Renal pelvis (tissue), 4 donors: Measurements from ENCODE around the gene ADA. TPM values are rescaled to one million over a fixed set of nuclear protein-coding genes. Genes with fewer than 3 reads are reported as not detected.
"Not testable (repeated sequence)": the region's sequence is repeated elsewhere in the genome, so short reads cannot be mapped to it uniquely, and the experiment has no call there.

Source experiments
- DNase-seq: peaks from one replicate; pipeline ENCODE4 v3.0.0-alpha.2; 2013
- polyA plus RNA-seq, 3 donors: library from polyadenylated mRNA; unstranded; fragments of 120-200 nt; gene quantifications; one replicate each; pipeline ENCODE4 v1.2.1, GENCODE V29; 2013; ENCODE audit not compliant: insufficient read length in 3 of 3

Gene ADA
- polyA plus RNA-seq, 3 donors, result 4.5 to 9.1 (median 5.7) TPM

DNA sequence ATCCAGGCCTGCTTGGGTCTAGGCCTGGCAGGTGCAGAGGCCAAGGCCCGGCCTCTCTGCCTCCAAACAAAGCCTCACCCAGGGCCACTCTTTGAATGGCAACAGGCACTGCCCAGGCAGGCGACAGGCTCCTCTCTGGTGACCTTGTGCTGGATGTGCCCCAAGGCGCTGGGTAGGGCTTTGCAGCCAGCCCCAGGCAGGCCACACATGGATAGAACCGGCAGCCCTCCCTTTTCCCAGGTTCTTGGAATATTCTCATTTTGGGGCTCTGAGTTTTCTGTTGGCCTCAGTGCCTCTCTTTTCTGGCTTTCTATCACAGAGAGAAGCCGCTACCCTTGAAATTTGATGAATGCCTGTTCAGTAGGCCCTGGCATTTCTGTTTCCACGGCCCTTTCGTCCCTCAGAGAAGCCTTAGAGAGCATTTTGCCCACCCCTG, 50.2 kb downstream of the ADA start:
- no peak for DNase-seq

DNA sequence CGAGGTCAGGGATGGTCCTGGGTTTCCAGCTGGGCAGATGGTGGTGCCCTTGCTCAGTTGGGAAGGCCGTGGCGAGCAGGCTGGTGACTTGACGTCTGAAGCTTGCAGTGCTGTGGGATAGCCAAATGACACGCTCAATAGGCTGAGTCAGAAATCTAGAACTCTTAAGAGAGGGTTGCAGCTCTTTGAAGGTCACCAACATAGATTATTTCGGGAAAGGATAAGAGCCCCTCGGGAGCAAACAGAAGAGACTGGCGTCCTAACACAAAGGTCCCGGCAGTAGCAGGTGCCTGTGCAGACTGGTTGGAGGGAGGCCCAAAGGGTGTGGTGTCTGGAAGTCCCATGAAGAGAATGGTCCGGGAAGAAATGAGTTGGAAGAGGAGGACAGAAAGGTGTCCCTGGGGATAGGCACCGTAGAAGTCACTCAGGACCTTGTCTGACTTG, 50.7 kb downstream of the ADA start:
- no peak for DNase-seq

DNA sequence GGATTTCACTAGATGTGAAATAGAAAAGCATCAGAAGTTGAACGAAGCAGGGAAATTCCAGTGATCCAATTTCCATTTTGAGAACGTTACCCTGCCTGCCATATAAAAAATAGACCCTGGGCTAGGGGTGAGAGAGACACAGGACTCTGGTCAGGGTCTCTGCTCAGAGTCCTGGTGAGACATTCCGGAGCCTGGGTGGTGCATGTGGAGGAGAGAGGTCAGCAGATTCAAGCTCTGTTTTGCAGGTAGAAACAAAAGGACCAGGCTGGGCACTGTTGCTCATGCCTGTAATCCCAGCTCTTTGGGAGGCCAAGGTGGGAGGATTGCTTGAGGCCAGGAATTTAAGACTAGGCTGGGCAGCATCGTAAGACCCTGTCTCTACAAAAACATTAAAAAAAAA, 51.2 kb downstream of the ADA start:
- DNase-seq, result no peak

DNA sequence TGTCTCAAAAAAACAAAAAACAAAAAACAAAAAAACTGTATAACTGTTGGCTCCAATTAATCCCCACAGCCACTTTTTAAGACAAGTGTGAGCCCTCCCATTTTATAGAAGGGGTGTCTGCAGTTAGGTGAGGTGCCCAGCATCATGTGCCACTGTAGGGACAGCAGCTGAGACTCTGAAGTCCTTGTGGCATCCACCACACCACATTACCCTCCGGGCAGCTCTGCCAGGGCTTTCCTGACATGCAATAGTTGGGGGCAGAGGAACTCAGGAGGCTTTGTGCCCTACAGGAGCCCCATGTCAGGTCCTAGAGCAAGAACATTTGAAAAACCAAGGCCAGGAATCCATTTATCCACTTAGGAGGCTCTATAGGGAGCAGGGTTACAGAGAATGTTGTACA, 51.8 kb downstream of the ADA start:
- DNase-seq, result no peak

DNA sequence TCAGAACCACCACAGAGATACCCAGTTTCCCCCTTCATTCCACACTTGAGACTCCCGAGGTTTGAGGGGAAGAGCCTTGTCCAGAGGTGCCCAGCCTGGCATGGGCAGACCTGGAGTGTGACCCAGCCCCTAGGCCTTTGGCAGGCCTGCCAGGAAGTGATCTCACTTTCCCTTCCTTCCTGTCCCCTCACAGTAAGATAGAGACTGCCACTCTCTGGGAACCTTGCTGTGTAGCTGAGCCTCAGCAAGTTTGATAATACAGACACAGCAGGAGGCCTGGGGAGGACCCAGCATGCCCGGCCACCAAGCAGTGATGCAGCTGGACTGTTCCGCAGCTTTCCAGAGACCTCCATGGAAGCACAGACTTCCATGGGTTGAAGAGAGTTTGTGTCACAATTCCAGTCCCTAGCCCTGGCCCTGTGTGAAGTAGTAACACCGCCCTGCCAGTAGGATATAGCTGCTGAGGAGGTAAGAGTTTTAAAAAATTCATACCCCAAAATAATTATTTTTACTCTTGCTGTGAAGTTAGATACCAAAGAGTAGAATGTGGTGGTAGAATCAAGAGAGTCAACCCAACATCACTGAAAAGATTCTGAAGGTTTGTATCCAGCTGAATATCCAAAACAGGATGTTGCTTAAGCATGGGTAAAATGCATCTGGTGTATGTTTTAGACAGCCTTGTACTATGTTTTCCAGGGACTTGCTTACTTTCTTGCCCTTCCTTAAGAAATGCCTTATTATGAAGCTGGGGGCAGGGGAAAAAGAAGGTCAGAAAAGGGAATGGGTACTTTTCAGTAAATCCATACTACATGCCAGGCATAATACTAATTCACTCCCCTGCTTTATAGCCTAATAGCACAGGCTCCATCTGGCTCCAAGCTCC, 52.8 kb downstream of the ADA start:
- no peak for DNase-seq

DNA sequence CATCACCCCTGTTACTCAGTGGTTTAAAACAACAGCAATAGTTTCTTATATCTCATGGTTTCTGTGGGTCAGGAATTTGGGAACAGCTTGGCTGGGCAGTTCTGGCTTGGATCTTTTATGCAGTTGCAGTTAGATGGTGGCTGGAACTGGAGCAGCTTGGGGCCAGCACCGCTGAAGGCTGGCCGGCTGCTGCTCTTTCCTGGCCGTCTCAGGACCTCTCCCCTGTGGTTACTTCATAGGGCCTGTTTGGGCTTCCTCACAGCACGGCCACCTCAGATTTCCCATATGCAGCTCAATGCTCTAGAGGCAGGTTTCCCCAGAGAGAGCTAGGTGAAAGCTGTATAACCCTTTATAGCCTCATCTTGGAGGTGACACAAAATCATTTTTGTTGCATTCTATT, 53.6 kb downstream of the ADA start:
- DNase-seq, result no peak

DNA sequence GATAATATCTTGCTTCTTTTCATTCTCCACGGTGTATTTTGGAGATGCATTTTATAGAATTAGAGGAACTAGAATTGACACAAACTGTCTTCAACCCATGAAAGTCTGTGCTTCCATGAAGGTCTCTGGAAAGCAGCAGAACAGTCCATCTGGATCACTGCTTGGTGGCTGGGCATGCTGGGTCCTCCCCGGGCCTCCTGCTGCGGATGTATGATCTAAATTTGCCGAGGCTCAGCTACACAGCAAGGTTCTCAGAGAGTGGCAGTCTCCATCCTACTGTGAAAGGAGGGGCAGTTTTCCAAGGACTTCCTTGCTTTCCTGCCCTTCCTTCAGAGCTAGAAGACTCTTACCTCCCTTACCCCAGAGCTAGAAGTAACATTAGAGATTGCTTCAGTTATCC, 54.0 kb downstream of the ADA start:
- DNase-seq, result no peak

DNA sequence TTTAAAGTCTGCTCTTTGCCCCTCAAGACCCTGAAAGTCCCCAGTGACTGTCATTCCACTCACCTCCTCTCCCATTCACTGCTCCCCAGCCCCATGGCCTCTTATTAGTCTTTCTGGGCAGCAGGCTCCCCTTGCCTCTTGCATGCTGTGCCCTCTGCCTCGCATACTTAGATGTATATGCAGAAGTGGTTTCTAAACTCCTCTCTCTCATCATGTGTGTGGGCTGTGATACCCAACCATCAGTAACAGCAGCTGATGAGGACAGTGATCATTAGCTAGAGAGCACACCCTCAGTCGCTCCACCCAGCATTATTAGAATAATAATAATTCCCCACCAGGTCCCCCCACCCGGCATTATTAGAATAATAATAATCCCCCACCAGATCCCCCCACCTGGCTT, 54.6 kb downstream of the ADA start:
- no peak for DNase-seq

DNA sequence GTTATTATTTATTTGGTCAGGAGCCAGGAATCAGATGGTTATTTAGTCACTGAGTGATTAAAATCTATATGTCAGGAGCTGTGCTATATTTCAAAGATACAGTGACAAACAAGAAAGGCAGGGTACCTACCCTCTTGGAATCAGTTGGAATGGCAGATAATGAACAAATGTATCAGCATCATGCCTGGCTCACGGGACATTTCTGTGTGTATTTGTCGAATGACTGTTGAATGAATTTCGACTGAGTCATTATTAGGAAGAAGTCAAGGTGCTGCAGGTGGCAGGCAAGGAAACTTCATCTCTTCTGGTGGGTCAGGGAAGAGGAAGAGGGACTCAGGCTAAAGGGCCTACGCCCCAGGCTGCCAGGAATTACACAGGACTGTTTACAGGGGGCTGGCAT, 55.5 kb downstream of the ADA start:
- DNase-seq, result no peak

DNA sequence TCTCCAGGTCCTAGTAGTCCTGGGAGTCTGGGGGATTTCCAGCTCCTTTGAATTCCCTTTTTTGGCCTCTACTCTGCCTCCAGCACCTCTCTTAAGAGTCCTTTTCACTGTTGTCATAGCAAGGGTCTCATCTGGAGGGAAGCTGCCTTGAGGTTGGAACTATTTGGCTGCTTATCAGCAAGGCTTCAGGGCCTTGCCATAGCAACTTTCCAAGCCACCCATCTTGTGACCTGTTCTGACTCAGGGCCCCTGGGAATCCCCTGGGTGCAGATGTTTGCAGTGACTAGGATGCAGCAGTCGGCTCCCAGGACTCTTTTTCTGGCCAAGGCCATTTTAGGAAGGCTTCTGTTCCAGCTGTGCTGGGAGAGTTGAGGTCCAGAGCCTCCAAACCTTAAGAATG, 56.8 kb downstream of the ADA start:
- no peak for DNase-seq

DNA sequence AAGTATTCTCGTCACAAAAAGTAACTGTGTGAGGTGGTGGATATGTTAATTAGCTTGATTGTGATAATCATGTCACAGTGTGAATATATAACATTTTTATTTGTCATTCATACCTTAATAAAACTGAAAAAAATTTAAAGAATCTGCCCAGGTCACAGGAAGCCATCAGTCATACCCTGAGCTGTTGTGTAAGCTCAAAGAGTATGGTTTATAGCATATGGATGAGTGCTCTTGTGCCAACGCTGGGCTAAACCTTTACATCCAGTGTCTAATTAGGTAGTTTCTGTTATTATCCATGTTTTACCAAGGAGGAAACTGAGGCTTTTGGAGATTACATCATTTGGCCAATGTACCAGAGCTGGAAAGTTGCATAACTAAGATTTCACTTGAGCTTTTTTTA, 57.7 kb downstream of the ADA start:
- no peak for DNase-seq

DNA sequence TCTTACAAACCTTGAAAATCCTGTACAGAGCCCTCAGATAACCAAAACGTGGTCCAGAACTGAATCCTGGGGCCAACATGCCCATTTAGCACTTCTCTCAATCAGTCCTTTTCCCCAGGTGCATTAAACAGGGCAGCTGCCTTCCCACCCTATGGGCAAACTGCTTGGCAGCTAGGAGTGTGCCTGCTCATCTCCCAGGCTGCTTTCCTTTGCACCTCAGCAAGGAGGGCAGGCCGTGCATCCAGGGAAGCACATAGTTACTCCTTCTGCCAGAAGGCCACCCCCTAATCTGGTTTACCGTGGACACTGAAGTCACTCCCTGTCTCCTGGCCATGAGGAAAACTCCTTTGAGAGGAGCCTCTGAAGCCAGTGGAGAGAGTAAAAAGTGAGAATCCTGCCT, 59.1 kb downstream of the ADA start:
- DNase-seq, result no peak

DNA sequence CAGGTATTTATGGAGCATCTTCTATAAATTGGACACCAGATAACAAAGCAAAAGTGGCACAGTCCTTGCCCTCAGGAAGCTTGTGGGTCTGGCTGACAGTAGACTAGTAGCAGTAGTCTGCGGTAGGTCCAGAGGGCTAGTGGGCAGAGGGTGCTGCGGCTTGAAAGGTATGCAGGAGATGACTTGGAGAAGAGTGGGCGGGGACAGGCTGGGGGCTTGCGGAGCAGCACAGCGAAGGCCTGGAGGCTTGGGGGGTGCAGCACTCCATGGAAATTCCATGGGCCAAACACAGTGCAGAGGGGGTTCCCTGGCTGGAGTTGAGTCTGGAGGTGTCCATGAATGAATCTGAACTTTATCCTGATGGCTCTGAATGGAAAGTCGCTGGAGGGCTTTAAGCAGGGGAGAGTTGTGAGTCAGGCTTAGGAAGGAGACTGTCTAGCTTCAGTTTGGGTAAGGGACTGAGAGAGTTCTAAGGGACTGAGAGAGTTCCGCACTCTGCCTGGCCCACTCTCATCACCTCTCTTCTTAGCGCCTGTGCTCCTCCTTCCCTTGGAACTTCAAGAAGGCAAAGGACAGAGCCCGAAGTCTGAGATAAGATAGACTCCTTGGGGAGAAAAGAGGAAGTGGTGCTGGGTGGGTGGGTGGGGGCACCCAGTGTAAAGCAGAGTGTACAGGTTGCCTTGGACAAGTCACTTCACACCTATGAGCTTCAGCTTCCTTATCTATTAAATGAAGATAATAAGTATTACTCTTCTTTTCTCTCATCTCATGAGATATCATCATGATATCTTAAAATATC, 60.3 kb downstream of the ADA start:
- DNase-seq, result no peak

DNA sequence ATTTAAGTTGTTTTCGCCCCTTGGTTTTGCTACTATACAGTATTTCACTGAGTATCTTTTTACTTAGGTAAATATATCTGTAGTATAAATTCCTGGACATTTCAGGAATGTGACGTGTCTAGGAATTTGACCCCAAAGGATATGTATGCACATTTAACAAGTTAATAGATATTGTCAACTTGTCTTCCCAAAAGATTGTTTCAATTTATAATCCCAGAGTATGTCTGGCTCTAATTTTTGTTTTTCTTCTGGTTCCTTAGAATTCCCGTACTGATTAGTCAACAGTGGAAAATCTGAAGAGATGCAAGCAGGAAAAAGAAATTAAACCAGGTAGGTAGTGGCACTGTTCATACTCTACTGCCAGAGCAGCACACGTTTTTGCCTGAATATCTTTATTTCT, 62.0 kb downstream of the ADA start:
- no peak for DNase-seq

DNA sequence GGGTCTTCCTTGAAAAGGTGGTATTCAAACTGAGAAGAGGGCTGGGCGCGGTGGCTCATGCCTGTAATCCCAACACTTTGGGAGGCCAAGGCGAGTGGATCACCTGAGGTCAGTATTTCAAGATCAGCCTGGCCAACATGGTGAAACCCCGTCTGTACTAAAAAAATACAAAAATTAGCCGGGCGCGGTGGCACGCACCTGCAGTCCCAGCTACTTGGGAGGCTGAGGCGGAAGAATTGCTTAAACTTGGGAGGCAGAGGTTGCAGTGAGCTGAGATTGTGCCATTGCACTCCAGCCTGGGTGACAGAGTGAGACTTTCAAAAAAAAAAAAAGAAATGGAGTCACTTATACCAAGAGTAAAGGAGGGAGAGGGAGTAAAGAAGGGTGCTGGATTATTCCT, 63.2 kb downstream of the ADA start:
- DNase-seq, result not testable (repeated sequence)

DNA sequence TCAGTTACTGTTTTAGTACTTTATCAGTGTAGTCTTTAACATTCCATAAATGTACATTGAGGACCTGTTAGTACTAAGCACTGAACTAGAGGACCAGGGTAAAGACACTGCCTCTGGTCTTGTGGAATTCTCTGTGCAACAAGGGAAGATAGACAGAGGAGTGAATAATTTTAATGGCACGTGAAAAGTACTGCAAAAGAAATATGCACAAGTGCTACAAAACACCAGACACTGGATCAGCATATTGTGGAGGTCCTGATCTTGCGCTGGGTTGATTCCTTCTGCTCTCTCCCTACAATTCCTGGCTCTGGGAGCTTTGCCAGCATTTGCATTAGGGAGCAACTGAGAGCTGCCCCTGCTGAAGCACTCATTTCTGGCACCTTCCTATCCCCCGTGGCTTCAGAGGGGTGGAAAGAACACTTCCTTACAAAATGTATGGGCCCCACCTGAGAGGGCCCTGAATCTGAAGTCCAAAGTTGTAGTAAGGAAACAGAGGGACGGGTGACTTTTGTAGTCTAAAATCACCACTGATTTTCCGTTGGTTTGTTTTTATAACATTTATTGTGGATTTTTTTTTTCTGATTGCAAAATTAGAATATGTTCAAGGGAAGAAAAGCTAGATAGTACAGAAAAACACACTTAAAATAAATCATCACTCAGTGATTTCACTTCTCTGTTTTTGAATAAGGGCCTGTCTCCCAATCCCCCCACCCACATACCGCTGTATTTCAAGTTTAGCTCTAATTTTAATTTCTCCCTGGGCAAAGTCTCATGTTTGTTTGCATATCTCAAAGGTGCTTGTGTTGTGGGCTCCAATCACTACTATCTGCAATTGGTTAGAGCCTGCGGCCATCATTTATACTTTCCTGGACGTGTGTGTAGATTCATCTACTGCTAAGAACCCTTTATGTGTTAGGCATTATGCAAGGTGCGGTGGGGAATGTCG, 64.2 kb downstream of the ADA start:
- DNase-seq, result no peak

DNA sequence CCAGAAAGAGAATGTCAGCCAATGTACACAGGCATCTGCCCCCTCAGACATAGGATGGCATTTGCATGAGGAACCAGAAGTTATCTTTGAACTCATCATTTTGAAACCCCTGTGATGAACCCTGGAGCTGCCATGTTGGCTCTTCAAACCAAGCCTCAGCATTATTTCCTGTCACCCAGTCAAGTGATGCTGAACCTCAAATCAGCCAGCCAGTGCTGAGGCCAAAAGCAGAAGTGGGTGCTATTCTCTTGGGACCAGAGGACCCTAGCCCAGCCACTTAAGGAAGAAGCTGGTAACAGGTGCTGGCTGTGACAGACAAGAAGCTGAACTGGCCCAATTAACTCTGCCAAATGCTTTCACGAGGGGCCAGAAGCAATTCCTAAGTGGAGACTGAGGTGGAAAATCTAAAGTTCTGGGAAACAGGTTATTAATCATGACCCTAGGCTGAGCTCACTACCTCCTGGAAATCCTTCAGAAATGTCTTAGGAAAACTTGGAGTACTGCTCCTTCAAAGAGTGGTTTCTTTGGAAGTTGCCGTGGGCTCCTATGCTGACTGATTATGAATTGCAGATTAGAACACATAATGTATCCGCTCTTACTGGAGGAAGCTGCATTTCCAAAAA, 65.1 kb downstream of the ADA start:
- no peak for DNase-seq

DNA sequence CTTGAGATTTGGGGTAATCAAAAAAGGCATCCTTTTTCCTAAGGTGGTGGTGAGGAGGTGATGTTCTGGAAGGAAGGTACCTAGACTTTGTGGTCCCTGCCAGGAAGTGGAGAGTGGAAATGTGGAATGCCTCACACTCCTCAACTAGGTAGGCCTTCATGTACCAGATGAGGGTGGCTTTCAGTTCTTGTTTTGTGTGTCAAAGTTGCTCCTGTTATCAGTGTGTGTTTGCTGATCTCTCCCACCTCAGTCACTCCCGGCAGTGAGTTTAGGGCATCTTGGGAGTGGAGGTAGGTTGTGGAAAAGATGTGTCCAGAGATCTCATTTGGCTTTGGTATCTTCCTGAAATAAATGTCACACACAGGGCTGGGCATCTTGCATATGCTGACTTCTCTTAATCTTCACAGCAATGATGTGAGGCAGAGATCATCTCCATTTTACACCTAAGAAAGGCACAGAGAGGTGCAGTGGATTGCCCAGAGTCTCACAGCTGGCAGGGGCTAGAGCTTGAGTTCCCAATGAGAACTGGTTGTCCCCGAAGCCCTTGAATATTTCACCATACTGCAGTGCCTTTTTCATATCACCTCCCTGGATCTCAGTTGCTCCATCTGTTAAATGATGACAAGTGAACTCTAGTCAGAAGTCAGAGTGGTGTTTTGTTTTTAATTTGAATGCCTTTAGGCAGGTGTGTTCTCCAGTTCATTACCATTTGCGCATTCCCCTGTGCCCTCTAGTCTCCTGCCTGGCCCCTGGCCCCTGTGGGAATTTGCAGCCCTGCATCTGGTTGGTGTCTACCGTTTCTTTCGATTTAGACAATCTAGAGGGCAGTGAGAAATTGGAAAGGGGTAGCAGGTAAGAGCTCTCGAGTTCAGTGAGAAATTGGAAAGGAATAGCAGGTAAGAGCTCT, 66.2 kb downstream of the ADA start:
- DNase-seq, result no peak

DNA sequence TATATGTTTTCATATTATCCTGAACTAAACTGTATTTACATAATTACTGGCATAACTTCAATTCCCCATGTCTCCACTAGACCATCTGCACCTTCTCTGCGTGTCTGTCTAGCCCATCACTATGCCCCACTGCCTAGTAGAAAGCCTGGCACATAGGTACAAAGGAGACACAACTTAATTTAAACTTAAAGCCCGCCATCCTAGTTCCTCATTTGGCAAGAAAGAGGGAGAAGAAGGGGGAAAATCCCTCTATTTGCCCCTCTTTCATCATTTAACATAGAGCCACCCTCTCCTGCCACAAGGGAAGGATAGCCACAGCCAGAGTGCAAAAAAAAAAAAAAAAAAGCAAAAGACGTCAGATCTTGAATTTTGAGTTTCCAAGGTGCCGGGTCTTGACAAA, 67.3 kb downstream of the ADA start:
- DNase-seq, result no peak

DNA sequence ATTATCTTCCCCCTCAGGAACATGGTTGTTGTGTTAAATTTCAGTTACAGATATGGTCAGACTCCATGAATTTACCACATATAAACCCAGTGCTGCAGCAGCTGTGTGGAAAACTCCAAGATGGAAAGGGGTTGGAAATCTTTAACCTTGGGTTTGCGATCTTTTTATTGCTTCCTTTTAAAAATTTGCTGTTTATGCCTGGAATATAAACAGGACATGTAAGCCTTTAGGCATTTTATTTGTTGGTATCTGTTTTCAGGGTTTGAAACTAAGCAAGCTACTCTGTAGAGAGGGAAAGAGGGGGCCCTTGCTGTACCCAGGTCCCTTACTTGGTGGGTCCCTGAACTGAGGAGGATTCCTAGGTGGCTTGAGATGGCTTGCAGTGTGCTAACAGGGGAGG, 68.3 kb downstream of the ADA start:
- peak; percentile 38 for DNase-seq
